WTC11 (cell line): ENCODE data around the gene VPS18. TPM values are rescaled to one million over a fixed set of nuclear protein-coding genes. Genes with fewer than 3 reads are reported as not detected.

Experiments
- total RNA-seq: library from RNA; stranded (reverse); gene quantifications from 3 replicates; pipeline ENCODE4 v1.2.3, GENCODE V29; 2021

The VPS18 gene
- total RNA-seq, 1 experiment from 2014 or later = 27.3 TPM

Other genes starting within 250 kb of the VPS18 start
- 29.7 to 36.4 TPM (median 31.0 TPM) in 3 replicates for gene RAD51, start 199.3 kb upstream of the VPS18 start, total RNA-seq
- 21.7 to 25.9 TPM (median 22.8 TPM) in 3 replicates for gene RMDN3, start 139.2 kb upstream of the VPS18 start, total RNA-seq
- gene GCHFR, start 130.4 kb upstream of the VPS18 start, total RNA-seq = 42.3 to 63.8 TPM (median 62.9 TPM) in 3 replicates
- gene C15orf62, start 124.5 kb upstream of the VPS18 start, total RNA-seq = 0.46 to 0.92 TPM (median 0.72 TPM) in 3 replicates
- gene ZFYVE19, start 87.4 kb upstream of the VPS18 start, total RNA-seq = 17.3 to 18.9 TPM (median 17.6 TPM) in 3 replicates
- 49.8 to 53.0 TPM (median 50.2 TPM) in 3 replicates for gene DNAJC17, start 87.0 kb upstream of the VPS18 start, total RNA-seq
- 0.25 TPM in 1 of 3 replicates, not detected in the others for gene PPP1R14D, start 65.7 kb upstream of the VPS18 start, total RNA-seq
- gene SPINT1, start 50.4 kb upstream of the VPS18 start, total RNA-seq = 140 to 153 TPM (median 144 TPM) in 3 replicates
- 5.0 to 5.4 TPM (median 5.1 TPM) in 3 replicates for gene RHOV, start 20.2 kb upstream of the VPS18 start, total RNA-seq
- gene DLL4, start 34.9 kb downstream of the VPS18 start, total RNA-seq = 0.94 to 1.6 TPM (median 1.1 TPM) in 3 replicates
- gene CHAC1, start 59.0 kb downstream of the VPS18 start, total RNA-seq = 17.2 to 31.0 TPM (median 17.7 TPM) in 3 replicates
- 19.5 to 20.9 TPM (median 20.6 TPM) in 3 replicates for gene INO80, start 221.8 kb downstream of the VPS18 start, total RNA-seq